Tibial nerve (tissue), 4 donors: ENCODE results near the gene PGAP3. TPM values are rescaled to one million over a fixed set of nuclear protein-coding genes. Genes with fewer than 3 reads are reported as not detected.
A peak's percentile ranks its signal among the peaks of the same experiment; 100 is the strongest.

Experiments
- DNase-seq, 2 donors: peaks; one replicate each; pipeline ENCODE4 v3.0.0-alpha.2; 2019; ENCODE audit warnings: low spot score in 2 of 2
- H3K27ac ChIP-seq, 4 donors: fragments of 200-600 bp; sonication (generic) in 3 of 4; one replicate each; pipeline ENCODE4 v1.5.1; 2017 to 2019; ENCODE audit warnings: mild to moderate bottlenecking in 1 of 4
- H3K27me3 ChIP-seq, 2 donors: fragments of 200-600 bp; sonication (generic) in 1 of 2; one replicate each; pipeline versions ENCODE4 v1.5.1 to v1.6.0; 2017 to 2019
- H3K36me3 ChIP-seq, 3 donors: fragments of 200-600 bp; sonication (generic); one replicate each; pipeline ENCODE4 v1.5.1; 2018 to 2019
- H3K4me1 ChIP-seq, 4 donors: fragments of 200-600 bp; sonication (generic) in 3 of 4; one replicate each; pipeline ENCODE4 v1.5.1; 2017 to 2019
- H3K4me3 ChIP-seq, 4 donors: fragments of 200-600 bp; sonication (generic) in 3 of 4; one replicate each; pipeline ENCODE4 v1.5.1; 2017 to 2019; ENCODE audit warnings: mild to moderate bottlenecking in 1 of 4, moderate library complexity in 1 of 4
- H3K9me3 ChIP-seq, 4 donors: fragments of 200-600 bp; sonication (generic) in 3 of 4; one replicate each; pipeline ENCODE4 v1.5.1; 2017 to 2019
- EP300 ChIP-seq, 2 donors: sonication (generic); formaldehyde crosslinking; IDR thresholded peaks; one replicate each; pipeline ENCODE4 v1.6.1; 2017; ENCODE audit warnings: antibody characterized with exemption in 2 of 2, mild to moderate bottlenecking in 1 of 2
- POLR2A ChIP-seq, 2 donors: fragments of 450-650 bp; IDR thresholded peaks; one replicate each; pipeline ENCODE4 v1.6.1; 2017; ENCODE audit warnings: antibody characterized with exemption in 2 of 2, mild to moderate bottlenecking in 2 of 2, moderate library complexity in 2 of 2
- WGBS, 2 donors: methylation state at CpG; one replicate each; pipeline ENCODE4 v1.1.5; 2018; 5-methylcytosine and 5-hydroxymethylcytosine counted together
- total RNA-seq, 4 donors: library from RNA; depleted of rRNA; stranded (reverse); fragments of >200 nt; gene quantifications; one replicate each; pipeline ENCODE4 v1.1.0, GENCODE V29; 2016
- TF ChIP-seq, protein P1 (sequence below), 5 experiments: fragments of 200-600 bp in 3 of 5; fragments of 450-650 bp in 2 of 5; sonication (generic) in 3 of 5; IDR thresholded peaks; one replicate each; pipeline ENCODE4 v1.5.1; 2016 to 2019; ENCODE audit warnings: antibody characterized with exemption in 5 of 5, mild to moderate bottlenecking in 3 of 5, moderate library complexity in 2 of 5

Gene PGAP3
- total RNA-seq, 4 donors from 2014 or later: 10.9 to 16.5 (median 15.1) TPM

DNA sequence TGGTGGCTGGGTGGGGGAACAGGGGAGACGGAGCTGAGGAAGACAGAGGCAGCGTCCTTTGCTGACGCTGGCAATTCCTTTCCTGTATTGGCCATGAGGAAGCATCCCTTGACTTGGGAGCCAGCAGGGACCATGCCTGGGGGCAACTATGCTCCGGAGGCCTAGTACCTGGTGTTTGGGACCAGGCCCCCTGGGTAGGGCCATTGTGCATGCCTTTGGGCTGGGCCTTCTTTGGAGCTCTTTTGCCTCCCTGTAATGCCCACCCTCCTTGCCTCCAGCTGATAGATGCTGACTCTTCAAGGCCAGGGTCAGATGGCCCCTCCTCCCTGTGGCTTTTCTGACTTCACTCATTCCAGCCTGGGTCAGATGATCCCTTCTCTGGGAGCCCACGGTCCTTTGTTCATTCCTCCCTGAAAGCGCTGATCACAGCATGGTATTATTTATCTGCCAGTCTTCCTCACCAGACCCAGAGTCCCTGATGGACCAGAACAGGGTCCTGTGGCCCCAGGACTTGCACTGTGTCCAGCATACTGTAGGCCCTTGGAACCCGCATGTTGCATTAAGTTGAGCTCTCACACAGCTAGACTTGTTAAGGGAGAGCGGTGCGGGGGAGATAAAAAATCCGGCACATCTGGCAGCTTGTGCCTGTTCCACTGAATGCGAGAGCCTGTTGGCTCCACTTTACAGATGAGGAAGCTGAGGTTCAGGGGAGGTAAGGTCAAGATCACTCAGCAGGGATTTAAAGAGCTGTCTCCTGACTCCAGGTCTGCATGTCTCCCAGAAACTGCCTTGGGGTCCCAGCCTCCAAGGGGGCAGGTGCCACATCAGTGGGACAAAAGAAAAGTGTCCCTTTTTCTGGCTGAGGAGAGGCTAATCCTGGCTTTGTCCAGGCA is 48.0 kb downstream of the PGAP3 start:
- peak overlapping the region in 2 of 4 donors; percentile 72 to 78 for H3K27ac ChIP-seq
- peak in 1 of 2 donors; percentile 26 for TF ChIP-seq EP300 (IDR thresholded peaks at IDR 0.05)
- TF ChIP-seq POLR2A (IDR thresholded peaks at IDR 0.05): no peak
- no peak for DNase-seq
- no peaks in the 10 kb centered on the region for H3K27me3 ChIP-seq
- no peaks in the 10 kb centered on the region for H3K36me3 ChIP-seq
- H3K9me3 ChIP-seq: no peaks in the 10 kb centered on the region
- WGBS, 2 donors: 67 to 70% methylated on average over 11 of the region's 11 CpGs
- H3K4me1 ChIP-seq: peaks cover 0 to 92% (median 50%) of the 10 kb centered on the region in 4 donors
- no peak overlapping the region for H3K4me3 ChIP-seq

DNA sequence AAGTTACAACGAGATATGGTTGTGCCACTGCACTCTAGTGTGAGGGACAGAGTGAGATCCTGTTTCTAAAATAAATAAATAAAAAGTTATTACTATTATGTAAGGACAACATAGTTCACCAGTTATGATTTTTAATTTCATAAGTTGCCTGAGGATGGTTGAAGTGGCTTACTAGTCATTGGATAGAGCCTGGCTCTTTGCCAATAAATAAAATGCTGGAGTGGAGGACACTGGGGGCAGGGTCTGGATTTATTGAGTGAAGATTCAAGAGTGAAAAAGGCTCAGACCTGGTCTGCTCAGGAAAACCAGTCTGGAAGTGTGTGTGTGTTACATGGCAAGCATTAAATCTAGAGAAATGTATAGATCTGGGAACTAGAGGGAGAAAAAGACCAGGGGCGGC is 48.8 kb downstream of the PGAP3 start:
- Histone ChIP-seq H3K27me3 (no peaks in the 10 kb centered on the region), H3K9me3 (no peaks in the 10 kb centered on the region), H3K4me1 (peaks cover 0 to 94% (median 51%) of the 10 kb centered on the region in 4 donors), H3K36me3 (no peaks in the 10 kb centered on the region), H3K4me3 (no peak overlapping the region), H3K27ac (peak overlapping the region in 2 of 4 donors; percentile 72 to 78)
- TF ChIP-seq POLR2A (IDR thresholded peaks at IDR 0.05) (no peak), EP300 (IDR thresholded peaks at IDR 0.05) (no peak)
- TF ChIP-seq, protein P1, sequence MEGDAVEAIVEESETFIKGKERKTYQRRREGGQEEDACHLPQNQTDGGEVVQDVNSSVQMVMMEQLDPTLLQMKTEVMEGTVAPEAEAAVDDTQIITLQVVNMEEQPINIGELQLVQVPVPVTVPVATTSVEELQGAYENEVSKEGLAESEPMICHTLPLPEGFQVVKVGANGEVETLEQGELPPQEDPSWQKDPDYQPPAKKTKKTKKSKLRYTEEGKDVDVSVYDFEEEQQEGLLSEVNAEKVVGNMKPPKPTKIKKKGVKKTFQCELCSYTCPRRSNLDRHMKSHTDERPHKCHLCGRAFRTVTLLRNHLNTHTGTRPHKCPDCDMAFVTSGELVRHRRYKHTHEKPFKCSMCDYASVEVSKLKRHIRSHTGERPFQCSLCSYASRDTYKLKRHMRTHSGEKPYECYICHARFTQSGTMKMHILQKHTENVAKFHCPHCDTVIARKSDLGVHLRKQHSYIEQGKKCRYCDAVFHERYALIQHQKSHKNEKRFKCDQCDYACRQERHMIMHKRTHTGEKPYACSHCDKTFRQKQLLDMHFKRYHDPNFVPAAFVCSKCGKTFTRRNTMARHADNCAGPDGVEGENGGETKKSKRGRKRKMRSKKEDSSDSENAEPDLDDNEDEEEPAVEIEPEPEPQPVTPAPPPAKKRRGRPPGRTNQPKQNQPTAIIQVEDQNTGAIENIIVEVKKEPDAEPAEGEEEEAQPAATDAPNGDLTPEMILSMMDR (IDR thresholded peaks at IDR 0.05): no peak
- DNase-seq: no peak
- WGBS, 2 donors: 62 to 68% methylated on average over 2 of the region's 2 CpGs

DNA sequence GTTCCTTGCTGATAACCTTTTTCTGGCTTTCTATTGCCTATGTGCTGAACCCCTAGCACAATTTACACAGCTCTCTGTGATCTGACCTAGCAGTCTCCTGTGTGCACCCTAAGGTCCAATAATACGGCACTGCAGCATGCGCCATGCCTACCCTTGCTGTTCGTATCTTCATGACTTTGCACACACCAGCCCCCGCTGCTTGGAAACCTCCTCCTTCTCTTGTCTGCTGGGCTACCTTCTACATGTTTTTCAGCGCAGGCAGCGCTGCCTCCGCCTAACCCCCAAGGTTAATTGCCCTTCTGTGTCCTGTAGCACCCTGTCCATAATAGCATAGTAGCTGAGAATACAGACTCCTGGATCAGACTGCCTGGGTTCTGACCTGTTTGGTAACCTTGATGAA is 49.5 kb downstream of the PGAP3 start:
- Histone ChIP-seq H3K4me3 (peak overlapping the region; percentile 62 to 95 (median 76)), H3K36me3 (no peaks in the 10 kb centered on the region), H3K27ac (peak overlapping the region in 2 of 4 donors; percentile 90 to 96), H3K27me3 (no peaks in the 10 kb centered on the region), H3K4me1 (peaks cover 0 to 94% (median 52%) of the 10 kb centered on the region in 4 donors), H3K9me3 (no peaks in the 10 kb centered on the region)
- 72 to 86% methylated on average over 7 of the region's 7 CpGs for WGBS, 2 donors
- no peak for TF ChIP-seq POLR2A (IDR thresholded peaks at IDR 0.05)
- TF ChIP-seq EP300 (IDR thresholded peaks at IDR 0.05): no peak
- TF ChIP-seq, protein P1 (IDR thresholded peaks at IDR 0.05): no peak
- no peak for DNase-seq

DNA sequence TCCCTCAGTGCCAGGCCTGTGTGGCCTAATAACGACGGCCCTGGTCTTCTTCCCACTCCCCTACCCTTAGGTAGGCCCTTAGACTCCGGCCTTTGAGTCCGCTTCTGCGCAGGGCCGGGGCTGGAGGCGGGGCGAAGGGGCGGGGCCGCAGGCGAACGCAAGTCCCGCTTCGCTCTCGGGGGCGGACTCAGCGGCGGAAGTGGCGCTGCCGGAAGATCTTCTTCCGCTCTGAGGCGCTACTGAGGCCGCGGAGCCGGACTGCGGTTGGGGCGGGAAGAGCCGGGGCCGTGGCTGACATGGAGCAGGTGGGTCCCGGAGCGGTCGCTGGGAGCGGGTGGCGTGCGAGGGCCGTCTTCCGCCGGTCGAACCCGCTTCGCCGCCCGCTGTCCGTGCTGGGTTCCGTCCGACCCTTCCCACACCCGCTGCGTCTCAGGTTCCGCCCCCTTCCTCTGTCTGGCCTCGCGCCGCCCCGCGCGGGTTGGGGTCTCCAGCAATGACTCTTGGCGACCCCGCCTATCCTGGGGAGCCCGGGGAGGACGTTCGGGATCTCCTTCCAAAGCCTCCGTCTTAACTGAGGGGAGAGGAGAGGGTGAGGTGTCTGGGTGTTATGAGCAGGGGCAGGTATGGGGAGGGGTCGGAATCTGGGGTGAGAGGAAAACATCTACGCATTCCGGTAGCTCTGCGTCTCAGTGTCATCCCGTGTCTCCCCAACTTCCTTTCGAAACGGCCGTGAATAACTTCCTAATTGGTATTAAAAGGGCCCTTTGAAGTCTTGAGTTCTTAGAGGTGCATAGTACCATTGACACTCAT is 50.7 kb downstream of the PGAP3 start, which contains the start of gene STARD3:
Gene STARD3 (plus strand): TSS at position 218 of the 810 bp plus-strand sequence. CDS start 16,388 bp downstream, outside the sequence.
- peak; percentile 82 to 87 for DNase-seq
- TF ChIP-seq, protein P1 (IDR thresholded peaks at IDR 0.05): peak in 4 of 5 experiments; percentile 21 to 54 (median 34)
- TF ChIP-seq EP300 (IDR thresholded peaks at IDR 0.05) (peak; percentile 77 to 87), POLR2A (IDR thresholded peaks at IDR 0.05) (peak in 1 of 2 donors; percentile 74)
- Histone ChIP-seq H3K4me3 (peak within 1 kb of the TSS; percentile 62 to 95 (median 76)), H3K4me1 (peaks cover 0 to 94% (median 46%) of the 10 kb centered on the region in 4 donors), H3K27me3 (no peaks in the 10 kb centered on the region), H3K36me3 (no peaks in the 10 kb centered on the region), H3K9me3 (no peaks in the 10 kb centered on the region), H3K27ac (peak within 1 kb of the TSS; percentile 90 to 96 (median 92))
- 0% methylated on average over 37 to 39 of the region's 69 CpGs for WGBS, 2 donors

DNA sequence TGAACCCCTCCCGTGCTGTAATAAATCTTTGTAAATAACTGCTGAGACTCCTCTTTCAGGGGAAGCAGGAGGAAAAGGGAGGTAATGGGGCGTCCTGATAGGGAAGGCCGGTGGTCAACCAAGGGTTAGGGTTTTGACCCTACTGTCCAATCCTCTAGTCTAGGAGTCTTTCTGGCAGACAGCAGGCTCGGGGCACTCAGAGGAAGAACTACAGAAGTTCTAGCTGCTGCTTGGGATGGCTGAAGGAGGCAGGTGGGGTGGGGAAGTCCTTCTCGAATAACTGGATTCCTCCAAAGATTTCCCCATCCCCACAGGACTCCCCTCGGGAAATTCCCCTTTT is 51.3 kb downstream of the PGAP3 start:
- 17 to 24% methylated on average over 6 of the region's 6 CpGs for WGBS, 2 donors
- peaks cover 0 to 94% (median 45%) of the 10 kb centered on the region in 4 donors for H3K4me1 ChIP-seq
- TF ChIP-seq, protein P1 (IDR thresholded peaks at IDR 0.05): no peak
- no peak for TF ChIP-seq POLR2A (IDR thresholded peaks at IDR 0.05)
- no peak for TF ChIP-seq EP300 (IDR thresholded peaks at IDR 0.05)

More for the DNA sequence above, 51.3 kb downstream of the PGAP3 start:
- Histone ChIP-seq H3K27ac (peak overlapping the region; percentile 90 to 96 (median 92)), H3K27me3 (peaks cover 0 to 2% of the 10 kb centered on the region in 2 donors), H3K9me3 (no peaks in the 10 kb centered on the region), H3K4me3 (peak overlapping the region; percentile 62 to 95 (median 76)), H3K36me3 (no peaks in the 10 kb centered on the region)
- no peak for DNase-seq
